AG09319 (cell line): Measurements from ENCODE around the gene SVOP.

ENCODE experiments used
- DNase-seq: peaks from one replicate; pipeline ENCODE4 v3.0.0-alpha.2; 2010; ENCODE audit warnings: low read depth; ENCODE audit errors: extremely low read depth
- CTCF ChIP-seq: IDR thresholded peaks from 2 replicates; pipeline ENCODE4 v1.5.1; 2011; ENCODE audit warnings: low read depth, mild to moderate bottlenecking, inconsistent platforms, low read length, moderate library complexity

SVOP gene

DNA sequence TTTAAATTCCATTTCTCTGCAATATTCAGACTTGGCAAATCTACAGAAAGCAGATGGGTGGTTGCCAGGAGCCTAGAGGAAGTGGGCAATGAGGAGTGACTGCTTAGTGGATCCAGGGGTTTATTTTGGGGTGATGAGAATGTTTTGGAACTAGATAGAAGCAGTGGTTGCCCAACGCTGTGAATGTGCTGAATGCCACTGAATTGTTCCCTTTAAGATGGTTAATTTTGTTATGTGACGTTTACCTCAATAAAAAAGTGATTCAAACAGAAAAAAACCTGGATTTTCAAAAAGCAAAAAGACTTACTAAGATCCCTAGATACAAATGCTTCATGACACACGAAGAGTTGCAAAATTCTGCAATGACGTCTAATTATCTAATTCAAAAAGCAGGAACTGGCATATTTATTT lies 106.7 kb downstream of the SVOP start:
- no peak for TF ChIP-seq CTCF

GRCh38 chr12:108912361-108912760 lies 108.5 kb downstream of the SVOP start:
- DNase-seq = no peak
- TF ChIP-seq CTCF = no peak

More for the DNA sequence above, 106.7 kb downstream of the SVOP start:
- no peak for DNase-seq

- TF ChIP-seq CTCF = no peak
These were observed 109.0 kb downstream of the SVOP start for GRCh38 chr12:108911915-108912314.

DNA sequence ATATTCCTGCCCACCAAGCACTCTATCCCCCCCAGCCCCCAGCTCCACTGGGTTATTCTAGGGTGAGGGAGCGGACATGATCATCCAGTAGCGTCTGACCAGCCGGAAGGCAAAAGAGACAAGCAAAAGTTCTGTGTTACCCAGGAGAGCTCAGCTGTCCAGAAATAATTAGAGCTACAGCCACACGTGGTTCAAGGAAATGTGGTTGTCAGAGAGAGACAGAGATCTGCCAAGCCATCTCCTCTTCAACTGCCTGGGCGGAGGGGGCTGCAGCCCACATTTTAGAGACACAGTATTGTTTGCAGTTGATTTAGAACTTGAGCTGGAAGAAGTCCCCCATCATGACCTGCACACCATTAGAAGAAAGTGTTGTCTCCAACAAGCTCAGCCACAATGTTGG lies 110.5 kb downstream of the SVOP start:
- no peak for TF ChIP-seq CTCF
- DNase-seq = no peak

More at GRCh38 chr12:108911915-108912314, 109.0 kb downstream of the SVOP start:
- no peak for DNase-seq

DNA sequence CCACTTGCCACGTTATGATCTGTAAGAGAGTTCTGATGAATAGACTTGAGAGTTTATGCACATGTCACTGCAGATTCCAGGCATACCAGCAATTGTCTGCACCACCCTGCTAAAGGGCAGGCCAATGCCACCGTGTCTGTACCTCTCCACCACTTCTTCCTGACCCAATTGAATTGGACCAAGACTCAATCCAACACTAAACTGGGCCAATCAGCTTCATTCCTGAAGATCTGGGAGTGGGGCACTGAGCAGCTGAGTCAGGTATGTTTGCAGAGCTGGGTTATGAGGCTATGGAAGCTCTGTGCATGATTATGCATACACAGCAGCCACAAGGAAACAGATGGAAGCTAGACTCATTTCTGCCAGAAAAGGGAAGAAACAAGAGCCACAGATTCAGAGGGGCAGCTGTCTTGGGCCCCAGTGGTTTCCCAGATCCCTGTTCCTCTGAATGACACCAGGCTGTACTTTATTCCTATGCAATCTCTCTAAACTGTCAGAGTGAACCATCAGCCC lies 113.0 kb downstream of the SVOP start:
- DNase-seq = no peak
- no peak for TF ChIP-seq CTCF

GRCh38 chr12:108906971-108907370 lies 113.9 kb downstream of the SVOP start:
- TF ChIP-seq CTCF = no peak
- no peak for DNase-seq

- TF ChIP-seq CTCF = no peak
- DNase-seq = no peak
These were observed 115.1 kb downstream of the SVOP start for GRCh38 chr12:108905725-108906124.
